ENCODE data around the gene GRIK4. TPM values are rescaled to one million over a fixed set of nuclear protein-coding genes. Genes with fewer than 3 reads are reported as not detected.

GRIK4 gene
- total RNA-seq, 1 experiment from 2014 or later, result 3.3 TPM

DNA sequence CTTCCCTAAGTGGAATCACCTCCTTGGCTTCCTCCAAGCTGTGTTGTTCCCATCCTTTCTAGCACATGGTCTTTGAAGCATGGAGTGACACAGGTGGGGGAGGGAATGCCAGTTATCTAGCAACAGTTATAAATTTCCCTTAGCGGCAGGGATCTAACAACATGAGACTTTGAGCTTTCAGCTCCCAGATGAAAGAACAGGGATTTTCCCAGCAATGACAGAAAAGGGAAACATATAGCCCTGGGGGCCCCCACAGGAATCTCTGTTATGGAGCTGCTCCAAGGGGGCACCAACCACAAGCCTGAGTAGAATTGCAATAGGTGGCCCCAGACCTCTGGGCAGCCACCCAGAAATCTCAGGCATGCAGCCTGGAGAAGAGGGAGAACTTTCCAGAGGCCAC, 163.0 kb downstream of the GRIK4 start (continued):
- TF ChIP-seq, protein P1, sequence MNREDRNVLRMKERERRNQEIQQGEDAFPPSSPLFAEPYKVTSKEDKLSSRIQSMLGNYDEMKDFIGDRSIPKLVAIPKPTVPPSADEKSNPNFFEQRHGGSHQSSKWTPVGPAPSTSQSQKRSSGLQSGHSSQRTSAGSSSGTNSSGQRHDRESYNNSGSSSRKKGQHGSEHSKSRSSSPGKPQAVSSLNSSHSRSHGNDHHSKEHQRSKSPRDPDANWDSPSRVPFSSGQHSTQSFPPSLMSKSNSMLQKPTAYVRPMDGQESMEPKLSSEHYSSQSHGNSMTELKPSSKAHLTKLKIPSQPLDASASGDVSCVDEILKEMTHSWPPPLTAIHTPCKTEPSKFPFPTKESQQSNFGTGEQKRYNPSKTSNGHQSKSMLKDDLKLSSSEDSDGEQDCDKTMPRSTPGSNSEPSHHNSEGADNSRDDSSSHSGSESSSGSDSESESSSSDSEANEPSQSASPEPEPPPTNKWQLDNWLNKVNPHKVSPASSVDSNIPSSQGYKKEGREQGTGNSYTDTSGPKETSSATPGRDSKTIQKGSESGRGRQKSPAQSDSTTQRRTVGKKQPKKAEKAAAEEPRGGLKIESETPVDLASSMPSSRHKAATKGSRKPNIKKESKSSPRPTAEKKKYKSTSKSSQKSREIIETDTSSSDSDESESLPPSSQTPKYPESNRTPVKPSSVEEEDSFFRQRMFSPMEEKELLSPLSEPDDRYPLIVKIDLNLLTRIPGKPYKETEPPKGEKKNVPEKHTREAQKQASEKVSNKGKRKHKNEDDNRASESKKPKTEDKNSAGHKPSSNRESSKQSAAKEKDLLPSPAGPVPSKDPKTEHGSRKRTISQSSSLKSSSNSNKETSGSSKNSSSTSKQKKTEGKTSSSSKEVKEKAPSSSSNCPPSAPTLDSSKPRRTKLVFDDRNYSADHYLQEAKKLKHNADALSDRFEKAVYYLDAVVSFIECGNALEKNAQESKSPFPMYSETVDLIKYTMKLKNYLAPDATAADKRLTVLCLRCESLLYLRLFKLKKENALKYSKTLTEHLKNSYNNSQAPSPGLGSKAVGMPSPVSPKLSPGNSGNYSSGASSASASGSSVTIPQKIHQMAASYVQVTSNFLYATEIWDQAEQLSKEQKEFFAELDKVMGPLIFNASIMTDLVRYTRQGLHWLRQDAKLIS (CRISPR knock-in tag; IDR thresholded peaks at IDR 0.05; ENCODE audit: borderline replicate concordance), result no peak
- TF ChIP-seq ZNF219 (CRISPR knock-in tag; IDR thresholded peaks at IDR 0.05; ENCODE audit: borderline replicate concordance) (no peak), NR2C2 (CRISPR knock-in tag; IDR thresholded peaks at IDR 0.05) (no peak), IRF1 (CRISPR knock-in tag; IDR thresholded peaks at IDR 0.05) (no peak), ZNF396 (CRISPR knock-in tag; IDR thresholded peaks at IDR 0.05; ENCODE audit: borderline replicate concordance) (no peak), ZSCAN18 (CRISPR knock-in tag; IDR thresholded peaks at IDR 0.05) (no peak), EMX1 (CRISPR knock-in tag; IDR thresholded peaks at IDR 0.05) (no peak), ETV6 (CRISPR knock-in tag; IDR thresholded peaks at IDR 0.05) (no peak), MYBL2 (CRISPR knock-in tag; IDR thresholded peaks at IDR 0.05) (no peak), ZNF317 (CRISPR knock-in tag; IDR thresholded peaks at IDR 0.05; ENCODE audit: borderline replicate concordance, low read depth) (no peak)
- TF ChIP-seq, protein P2, sequence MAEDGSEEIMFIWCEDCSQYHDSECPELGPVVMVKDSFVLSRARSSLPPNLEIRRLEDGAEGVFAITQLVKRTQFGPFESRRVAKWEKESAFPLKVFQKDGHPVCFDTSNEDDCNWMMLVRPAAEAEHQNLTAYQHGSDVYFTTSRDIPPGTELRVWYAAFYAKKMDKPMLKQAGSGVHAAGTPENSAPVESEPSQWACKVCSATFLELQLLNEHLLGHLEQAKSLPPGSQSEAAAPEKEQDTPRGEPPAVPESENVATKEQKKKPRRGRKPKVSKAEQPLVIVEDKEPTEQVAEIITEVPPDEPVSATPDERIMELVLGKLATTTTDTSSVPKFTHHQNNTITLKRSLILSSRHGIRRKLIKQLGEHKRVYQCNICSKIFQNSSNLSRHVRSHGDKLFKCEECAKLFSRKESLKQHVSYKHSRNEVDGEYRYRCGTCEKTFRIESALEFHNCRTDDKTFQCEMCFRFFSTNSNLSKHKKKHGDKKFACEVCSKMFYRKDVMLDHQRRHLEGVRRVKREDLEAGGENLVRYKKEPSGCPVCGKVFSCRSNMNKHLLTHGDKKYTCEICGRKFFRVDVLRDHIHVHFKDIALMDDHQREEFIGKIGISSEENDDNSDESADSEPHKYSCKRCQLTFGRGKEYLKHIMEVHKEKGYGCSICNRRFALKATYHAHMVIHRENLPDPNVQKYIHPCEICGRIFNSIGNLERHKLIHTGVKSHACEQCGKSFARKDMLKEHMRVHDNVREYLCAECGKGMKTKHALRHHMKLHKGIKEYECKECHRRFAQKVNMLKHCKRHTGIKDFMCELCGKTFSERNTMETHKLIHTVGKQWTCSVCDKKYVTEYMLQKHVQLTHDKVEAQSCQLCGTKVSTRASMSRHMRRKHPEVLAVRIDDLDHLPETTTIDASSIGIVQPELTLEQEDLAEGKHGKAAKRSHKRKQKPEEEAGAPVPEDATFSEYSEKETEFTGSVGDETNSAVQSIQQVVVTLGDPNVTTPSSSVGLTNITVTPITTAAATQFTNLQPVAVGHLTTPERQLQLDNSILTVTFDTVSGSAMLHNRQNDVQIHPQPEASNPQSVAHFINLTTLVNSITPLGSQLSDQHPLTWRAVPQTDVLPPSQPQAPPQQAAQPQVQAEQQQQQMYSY (CRISPR knock-in tag; IDR thresholded peaks at IDR 0.05), result no peak
- TF ChIP-seq, protein P3, sequence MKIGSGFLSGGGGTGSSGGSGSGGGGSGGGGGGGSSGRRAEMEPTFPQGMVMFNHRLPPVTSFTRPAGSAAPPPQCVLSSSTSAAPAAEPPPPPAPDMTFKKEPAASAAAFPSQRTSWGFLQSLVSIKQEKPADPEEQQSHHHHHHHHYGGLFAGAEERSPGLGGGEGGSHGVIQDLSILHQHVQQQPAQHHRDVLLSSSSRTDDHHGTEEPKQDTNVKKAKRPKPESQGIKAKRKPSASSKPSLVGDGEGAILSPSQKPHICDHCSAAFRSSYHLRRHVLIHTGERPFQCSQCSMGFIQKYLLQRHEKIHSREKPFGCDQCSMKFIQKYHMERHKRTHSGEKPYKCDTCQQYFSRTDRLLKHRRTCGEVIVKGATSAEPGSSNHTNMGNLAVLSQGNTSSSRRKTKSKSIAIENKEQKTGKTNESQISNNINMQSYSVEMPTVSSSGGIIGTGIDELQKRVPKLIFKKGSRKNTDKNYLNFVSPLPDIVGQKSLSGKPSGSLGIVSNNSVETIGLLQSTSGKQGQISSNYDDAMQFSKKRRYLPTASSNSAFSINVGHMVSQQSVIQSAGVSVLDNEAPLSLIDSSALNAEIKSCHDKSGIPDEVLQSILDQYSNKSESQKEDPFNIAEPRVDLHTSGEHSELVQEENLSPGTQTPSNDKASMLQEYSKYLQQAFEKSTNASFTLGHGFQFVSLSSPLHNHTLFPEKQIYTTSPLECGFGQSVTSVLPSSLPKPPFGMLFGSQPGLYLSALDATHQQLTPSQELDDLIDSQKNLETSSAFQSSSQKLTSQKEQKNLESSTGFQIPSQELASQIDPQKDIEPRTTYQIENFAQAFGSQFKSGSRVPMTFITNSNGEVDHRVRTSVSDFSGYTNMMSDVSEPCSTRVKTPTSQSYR (CRISPR knock-in tag; IDR thresholded peaks at IDR 0.05), result no peak
- TF ChIP-seq, protein P4, sequence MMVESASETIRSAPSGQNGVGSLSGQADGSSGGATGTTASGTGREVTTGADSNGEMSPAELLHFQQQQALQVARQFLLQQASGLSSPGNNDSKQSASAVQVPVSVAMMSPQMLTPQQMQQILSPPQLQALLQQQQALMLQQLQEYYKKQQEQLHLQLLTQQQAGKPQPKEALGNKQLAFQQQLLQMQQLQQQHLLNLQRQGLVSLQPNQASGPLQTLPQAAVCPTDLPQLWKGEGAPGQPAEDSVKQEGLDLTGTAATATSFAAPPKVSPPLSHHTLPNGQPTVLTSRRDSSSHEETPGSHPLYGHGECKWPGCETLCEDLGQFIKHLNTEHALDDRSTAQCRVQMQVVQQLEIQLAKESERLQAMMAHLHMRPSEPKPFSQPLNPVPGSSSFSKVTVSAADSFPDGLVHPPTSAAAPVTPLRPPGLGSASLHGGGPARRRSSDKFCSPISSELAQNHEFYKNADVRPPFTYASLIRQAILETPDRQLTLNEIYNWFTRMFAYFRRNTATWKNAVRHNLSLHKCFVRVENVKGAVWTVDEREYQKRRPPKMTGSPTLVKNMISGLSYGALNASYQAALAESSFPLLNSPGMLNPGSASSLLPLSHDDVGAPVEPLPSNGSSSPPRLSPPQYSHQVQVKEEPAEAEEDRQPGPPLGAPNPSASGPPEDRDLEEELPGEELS (CRISPR knock-in tag; IDR thresholded peaks at IDR 0.05), result no peak

All from WTC11 (cell line).